Vagina (tissue), 2 donors: ENCODE measurements around the gene TUT7.

ENCODE experiments used
- CTCF ChIP-seq, 3 experiments: fragments of 450-650 bp in 2 of 3; fragments of 200-600 bp in 1 of 3; sonication (generic) in 1 of 3; IDR thresholded peaks; one replicate each; pipeline ENCODE4 v1.5.1; 2017 to 2019; ENCODE audit warnings: antibody characterized with exemption in 3 of 3, mild to moderate bottlenecking in 2 of 3, moderate library complexity in 2 of 3
- POLR2A ChIP-seq, 2 donors: fragments of 450-650 bp; IDR thresholded peaks; one replicate each; pipeline ENCODE4 v1.6.1; 2017; ENCODE audit warnings: antibody characterized with exemption in 2 of 2, mild to moderate bottlenecking in 2 of 2, moderate library complexity in 2 of 2

GRCh38 chr9:86318187-86318586 lies 36.0 kb downstream of the TUT7 start:
- TF ChIP-seq CTCF (IDR thresholded peaks at IDR 0.05) (no peak), POLR2A (IDR thresholded peaks at IDR 0.05) (no peak)
